ENCODE results near the gene PHF11. TPM values are rescaled to one million over a fixed set of nuclear protein-coding genes. Genes with fewer than 3 reads are reported as not detected.

PHF11 gene
- 10 to 100 TPM; 17.6 to 31.0 (median 25.3) TPM for total RNA-seq (2021; fragmentation: NEBNext Ultra II Directional; extraction: Animal tissue kit (Norgen Biotek cat#: 25700))
- long read RNA-seq, transcript PHF11-202 (10 exons, 1,359 nt): major isoform, 12 of 17 reads
- long read RNA-seq, partial matches to known transcripts: 1 of 17 reads
- long read RNA-seq, other reads (novel, unspliced or antisense): 1 of 17 reads

GRCh38 chr13:49495783-49496762, at the start of gene PHF11:
Gene PHF11 (plus strand): TSS chr13:49495953. CDS start chr13:49496002, 49 bp downstream.
- no peaks in the 10 kb centered on the region for H3K9me3 Mint-ChIP-seq
- peaks cover 60% of the 10 kb centered on the region for H3K4me1 Mint-ChIP-seq (ENCODE audit: low read depth)
- DNase-seq: peak; percentile 72
- H3K4me3 Mint-ChIP-seq: peak within 1 kb of the TSS; percentile 95
- H3K36me3 Mint-ChIP-seq (ENCODE audit: low read depth): no peaks in the 10 kb centered on the region
- H3K27me3 Mint-ChIP-seq (ENCODE audit: insufficient read depth): no peaks in the 10 kb centered on the region; the same call in 1 of the 2 replicates
- peak; percentile 55 for TF ChIP-seq CTCF (IDR thresholded peaks at IDR 0.05)
- peak within 1 kb of the TSS; percentile 97 for H3K27ac Mint-ChIP-seq

GRCh38 chr13:49446473-49446872, 49.3 kb upstream of the PHF11 start:
- Mint-ChIP-seq H3K27ac (peak overlapping the region; percentile 46), H3K36me3 (ENCODE audit: low read depth) (peaks cover 21% of the 10 kb centered on the region; the same call in 1 of the 2 replicates), H3K4me3 (peak overlapping the region; percentile 62; the same call in 1 of the 2 replicates), H3K9me3 (no peaks in the 10 kb centered on the region), H3K27me3 (ENCODE audit: insufficient read depth) (peaks cover 7% of the 10 kb centered on the region), H3K4me1 (ENCODE audit: low read depth) (peaks cover 79% of the 10 kb centered on the region)
- no peak for DNase-seq
- TF ChIP-seq CTCF (IDR thresholded peaks at IDR 0.05): no peak

GRCh38 chr13:49448753-49449152, 47.0 kb upstream of the PHF11 start:
- Mint-ChIP-seq H3K27me3 (ENCODE audit: insufficient read depth) (peaks cover 3% of the 10 kb centered on the region), H3K4me1 (ENCODE audit: low read depth) (peaks cover 71% of the 10 kb centered on the region), H3K36me3 (ENCODE audit: low read depth) (peaks cover 13% of the 10 kb centered on the region; the same call in 1 of the 2 replicates), H3K4me3 (no peak overlapping the region), H3K9me3 (no peaks in the 10 kb centered on the region), H3K27ac (no peak overlapping the region; the same call in 1 of the 2 replicates)
- no peak for TF ChIP-seq CTCF (IDR thresholded peaks at IDR 0.05)
- DNase-seq: no peak

DNA sequence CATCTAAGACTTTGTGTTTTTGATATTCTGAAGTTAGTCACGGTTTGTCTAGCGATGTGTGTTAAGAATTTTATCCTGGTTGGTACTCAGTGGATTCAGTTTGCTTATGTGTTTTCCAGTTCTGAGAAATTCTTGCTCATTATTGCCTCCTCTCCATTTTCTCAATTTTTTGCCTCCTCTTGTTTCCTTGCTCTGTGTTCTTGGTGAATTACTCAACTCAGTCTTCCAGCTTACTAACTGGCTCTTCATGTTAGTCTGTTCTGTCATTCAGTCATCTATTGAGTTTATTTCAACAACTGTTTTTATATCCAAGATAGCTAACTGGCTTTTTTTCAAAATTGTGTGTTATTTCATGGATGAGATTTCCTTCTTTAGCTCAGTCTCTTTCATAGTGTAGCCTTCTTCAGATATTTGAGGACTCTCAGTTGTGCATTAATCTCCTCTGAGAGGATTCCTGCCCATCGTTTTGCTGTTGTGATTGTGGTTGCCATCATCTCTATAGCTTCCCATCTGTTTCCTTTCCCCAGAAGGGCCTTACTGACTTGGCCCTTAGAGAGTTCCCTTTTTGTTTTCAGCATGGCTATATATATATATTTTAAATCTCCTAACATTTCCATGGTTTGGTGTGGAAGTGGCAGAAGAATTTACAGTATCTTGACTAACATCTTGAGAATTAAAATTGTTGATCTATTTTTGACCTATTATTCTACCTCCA, 45.5 kb upstream of the PHF11 start:
- Mint-ChIP-seq H3K27ac (peak overlapping the region; percentile 0; the same call in 1 of the 2 replicates), H3K36me3 (ENCODE audit: low read depth) (peaks cover 13% of the 10 kb centered on the region; the same call in 1 of the 2 replicates), H3K4me1 (ENCODE audit: low read depth) (peaks cover 78% of the 10 kb centered on the region), H3K9me3 (no peaks in the 10 kb centered on the region), H3K27me3 (ENCODE audit: insufficient read depth) (no peaks in the 10 kb centered on the region), H3K4me3 (no peak overlapping the region)
- no peak for DNase-seq
- TF ChIP-seq CTCF (IDR thresholded peaks at IDR 0.05): no peak

DNA sequence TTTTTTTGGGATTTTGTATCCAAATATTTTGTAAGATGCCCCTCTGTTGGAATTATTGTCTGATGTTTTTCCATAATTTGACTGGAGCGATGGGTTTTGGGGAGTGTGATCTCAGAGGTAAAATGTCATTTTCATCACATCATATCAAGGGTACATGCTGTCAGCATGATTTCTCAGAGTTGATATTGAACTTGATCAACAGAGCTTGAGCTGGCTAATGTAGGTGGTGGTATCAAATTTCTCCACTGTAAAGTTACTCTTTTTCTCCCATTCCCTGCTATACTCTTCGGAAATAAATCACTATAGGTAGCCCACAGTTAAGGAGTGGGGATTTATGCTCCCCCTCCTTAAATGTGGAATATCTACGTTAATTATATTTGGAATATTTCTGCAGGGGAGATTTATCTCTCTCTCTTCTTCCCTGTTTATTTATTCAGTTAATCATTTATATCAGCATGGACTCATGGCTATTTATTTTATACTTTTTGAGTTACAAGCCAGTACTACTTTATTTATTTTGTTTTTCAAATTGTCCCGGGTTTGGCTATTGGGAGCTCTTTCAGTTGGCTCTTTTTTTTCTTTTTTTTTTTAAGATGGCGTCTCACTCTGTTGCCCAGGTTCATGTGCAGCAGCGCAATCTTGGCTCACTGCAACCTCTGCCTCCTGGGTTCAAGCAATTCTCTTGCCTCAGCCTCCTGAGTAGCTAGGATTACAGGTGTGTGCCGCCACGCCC, 42.9 kb upstream of the PHF11 start:
- H3K27me3 Mint-ChIP-seq (ENCODE audit: insufficient read depth): no peaks in the 10 kb centered on the region
- peaks cover 76% of the 10 kb centered on the region for H3K4me1 Mint-ChIP-seq (ENCODE audit: low read depth)
- H3K27ac Mint-ChIP-seq: no peak overlapping the region
- no peak for DNase-seq
- H3K9me3 Mint-ChIP-seq: no peaks in the 10 kb centered on the region
- peaks cover 13% of the 10 kb centered on the region; the same call in 1 of the 2 replicates for H3K36me3 Mint-ChIP-seq (ENCODE audit: low read depth)
- H3K4me3 Mint-ChIP-seq: no peak overlapping the region
- TF ChIP-seq CTCF (IDR thresholded peaks at IDR 0.05): no peak
